ENCODE data around the gene ABLIM1. TPM values are rescaled to one million over a fixed set of nuclear protein-coding genes. Genes with fewer than 3 reads are reported as not detected.

ABLIM1 gene
- total RNA-seq, 4 donors from 2014 or later = 75.2 to 172 (median 110) TPM

DNA sequence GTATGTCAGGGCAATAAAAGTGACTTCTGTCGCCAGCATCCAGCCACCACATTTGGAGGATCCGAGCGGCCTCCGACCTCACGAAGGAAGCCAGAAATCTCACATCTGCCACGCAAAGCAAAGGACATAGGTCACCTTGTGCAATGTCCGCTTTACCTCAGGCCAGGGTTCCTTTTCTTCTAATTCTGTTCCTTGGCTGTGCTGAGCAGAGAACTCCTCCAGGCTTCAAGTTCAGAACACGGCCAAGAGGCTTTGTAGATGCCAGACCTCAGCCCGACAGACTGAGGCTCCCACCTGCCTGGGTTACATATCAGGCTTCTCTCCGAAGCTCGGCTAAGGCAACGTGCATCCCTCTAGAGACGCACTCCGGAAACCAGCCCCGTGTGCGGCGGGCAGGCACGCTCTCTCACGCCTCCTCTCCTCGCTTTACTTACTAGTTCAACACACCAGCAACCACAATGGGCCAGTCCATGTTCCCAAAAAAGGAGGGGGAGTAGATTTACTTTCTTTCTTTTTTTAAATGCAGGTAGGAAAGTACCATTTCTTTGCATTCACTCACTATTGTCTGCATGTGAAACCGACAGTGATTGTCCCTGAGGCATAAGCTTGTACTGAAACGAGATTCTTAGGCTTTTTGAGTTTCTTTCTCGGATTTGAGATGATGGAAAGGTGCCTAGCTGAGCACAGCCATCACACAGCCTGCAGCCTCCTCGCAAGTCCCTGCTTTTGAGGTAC, 131.4 kb downstream of the ABLIM1 start:
- H3K27me3 ChIP-seq = no peaks in the 10 kb centered on the region
- no peaks in the 10 kb centered on the region for H3K36me3 ChIP-seq
- no peaks in the 10 kb centered on the region for H3K9me3 ChIP-seq
- peak overlapping the region; percentile 75 to 84 (median 82) for H3K27ac ChIP-seq
- TF ChIP-seq POLR2AphosphoS5 (IDR thresholded peaks at IDR 0.05) (peak; percentile 66), POLR2A (IDR thresholded peaks at IDR 0.05) (peak; percentile 75 to 77), EP300 (IDR thresholded peaks at IDR 0.05) (no peak)
- peaks cover 0 to 57% (median 4%) of the 10 kb centered on the region in 3 donors for H3K4me1 ChIP-seq
- peak overlapping the region; percentile 52 for H3K4me3 ChIP-seq
- WGBS, 2 donors (ENCODE audit: low coverage in 1 of 2) = 4 to 6% methylated on average over 8 to 17 of the region's 24 CpGs
- peak; percentile 92 for ATAC-seq

DNA sequence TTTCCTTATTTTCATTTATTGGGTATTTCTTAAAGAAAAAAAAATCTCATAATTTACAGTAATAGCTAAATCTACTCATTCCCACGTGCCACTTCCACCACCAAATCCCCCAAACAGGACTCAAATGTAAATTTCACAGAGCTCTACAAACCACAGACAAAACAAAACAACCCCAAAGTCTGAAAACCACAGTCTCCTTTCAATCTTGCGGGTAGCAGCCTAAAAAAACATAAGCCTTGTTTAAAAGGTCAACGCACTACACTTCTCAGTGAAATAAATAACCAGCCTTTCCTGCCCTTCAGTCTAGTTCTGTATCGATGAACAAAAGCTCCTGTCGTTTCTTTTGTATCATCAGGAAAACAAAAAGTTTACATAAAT, 132.0 kb downstream of the ABLIM1 start:
- H3K9me3 ChIP-seq = no peaks in the 10 kb centered on the region
- TF ChIP-seq POLR2AphosphoS5 (IDR thresholded peaks at IDR 0.05) (no peak), EP300 (IDR thresholded peaks at IDR 0.05) (no peak), POLR2A (IDR thresholded peaks at IDR 0.05) (no peak)
- TF ChIP-seq, protein P1, sequence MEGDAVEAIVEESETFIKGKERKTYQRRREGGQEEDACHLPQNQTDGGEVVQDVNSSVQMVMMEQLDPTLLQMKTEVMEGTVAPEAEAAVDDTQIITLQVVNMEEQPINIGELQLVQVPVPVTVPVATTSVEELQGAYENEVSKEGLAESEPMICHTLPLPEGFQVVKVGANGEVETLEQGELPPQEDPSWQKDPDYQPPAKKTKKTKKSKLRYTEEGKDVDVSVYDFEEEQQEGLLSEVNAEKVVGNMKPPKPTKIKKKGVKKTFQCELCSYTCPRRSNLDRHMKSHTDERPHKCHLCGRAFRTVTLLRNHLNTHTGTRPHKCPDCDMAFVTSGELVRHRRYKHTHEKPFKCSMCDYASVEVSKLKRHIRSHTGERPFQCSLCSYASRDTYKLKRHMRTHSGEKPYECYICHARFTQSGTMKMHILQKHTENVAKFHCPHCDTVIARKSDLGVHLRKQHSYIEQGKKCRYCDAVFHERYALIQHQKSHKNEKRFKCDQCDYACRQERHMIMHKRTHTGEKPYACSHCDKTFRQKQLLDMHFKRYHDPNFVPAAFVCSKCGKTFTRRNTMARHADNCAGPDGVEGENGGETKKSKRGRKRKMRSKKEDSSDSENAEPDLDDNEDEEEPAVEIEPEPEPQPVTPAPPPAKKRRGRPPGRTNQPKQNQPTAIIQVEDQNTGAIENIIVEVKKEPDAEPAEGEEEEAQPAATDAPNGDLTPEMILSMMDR (IDR thresholded peaks at IDR 0.05) = no peak
- no peaks in the 10 kb centered on the region for H3K36me3 ChIP-seq
- H3K27me3 ChIP-seq = no peaks in the 10 kb centered on the region
- peaks cover 0 to 63% (median 4%) of the 10 kb centered on the region in 3 donors for H3K4me1 ChIP-seq
- H3K27ac ChIP-seq = peak overlapping the region; percentile 75 to 84 (median 82)
- WGBS, 2 donors (ENCODE audit: low coverage in 1 of 2) = 5 to 9% methylated on average over 5 of the region's 5 CpGs
- ATAC-seq = no peak
- peak overlapping the region; percentile 52 for H3K4me3 ChIP-seq

DNA sequence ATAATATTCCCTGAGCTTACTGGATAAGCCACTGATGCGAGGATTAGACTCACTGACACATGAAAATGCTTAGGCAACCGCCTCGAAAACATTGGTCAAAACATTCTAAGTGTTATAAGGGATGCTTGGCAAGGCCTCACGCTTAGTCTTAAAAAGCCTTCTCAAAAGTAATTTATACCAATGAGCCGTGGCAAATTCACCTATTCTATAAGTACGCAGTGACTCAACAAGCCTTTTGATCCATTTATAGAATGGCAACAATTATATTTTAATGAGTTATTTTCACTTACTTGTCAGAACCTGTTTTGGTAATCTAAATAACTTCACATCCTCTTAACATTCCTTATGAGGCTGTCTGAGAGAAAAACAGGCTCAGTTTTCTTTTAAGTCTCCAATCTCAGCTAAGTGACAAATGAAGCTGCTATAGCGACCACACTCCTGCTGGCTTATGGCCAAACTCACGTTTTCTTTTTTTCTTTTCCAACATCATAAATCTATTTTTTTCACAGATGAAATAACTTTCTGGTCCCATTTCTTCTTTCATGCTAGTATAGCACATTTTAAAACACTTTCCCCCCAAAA, 132.6 kb downstream of the ABLIM1 start:
- WGBS, 2 donors (ENCODE audit: low coverage in 1 of 2) = 9 to 16% methylated on average over 7 to 8 of the region's 8 CpGs
- ATAC-seq = peak; percentile 32
- peaks cover 0 to 70% (median 4%) of the 10 kb centered on the region in 3 donors for H3K4me1 ChIP-seq

DNA sequence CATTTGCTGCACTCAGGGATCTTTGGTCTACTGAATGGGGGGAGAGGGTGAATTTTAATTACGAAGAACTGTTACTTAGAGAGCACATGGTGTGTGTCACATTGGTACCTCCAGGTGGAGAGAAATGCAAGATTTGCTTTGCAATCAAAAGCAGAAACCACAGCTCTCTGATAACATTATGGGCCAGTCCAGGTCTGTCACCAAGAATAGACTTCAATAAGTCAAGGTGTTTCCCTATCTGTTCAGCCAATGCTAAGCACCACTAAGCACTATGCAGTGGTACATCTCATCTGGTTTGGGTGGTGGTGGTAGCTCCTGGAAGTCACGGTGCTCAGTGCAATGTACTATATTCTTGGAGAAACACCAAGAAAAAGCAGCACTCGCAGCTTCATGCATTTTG, 134.2 kb downstream of the ABLIM1 start:
- TF ChIP-seq, protein P1 (IDR thresholded peaks at IDR 0.05) = no peak
- TF ChIP-seq EP300 (IDR thresholded peaks at IDR 0.05) = no peak
- Histone ChIP-seq H3K27ac (peak overlapping the region in 2 of 4 donors; percentile 25 to 84), H3K27me3 (no peaks in the 10 kb centered on the region), H3K4me1 (peaks cover 0 to 84% (median 10%) of the 10 kb centered on the region in 3 donors), H3K4me3 (no peak overlapping the region), H3K36me3 (no peaks in the 10 kb centered on the region), H3K9me3 (no peaks in the 10 kb centered on the region)
- ATAC-seq = no peak
- WGBS, 2 donors (ENCODE audit: low coverage in 1 of 2) = 67 to 70% methylated on average over 3 of the region's 3 CpGs

More for the DNA sequence above, 132.6 kb downstream of the ABLIM1 start:
- Histone ChIP-seq H3K27ac (peak overlapping the region; percentile 75 to 84 (median 82)), H3K27me3 (no peaks in the 10 kb centered on the region), H3K9me3 (no peaks in the 10 kb centered on the region), H3K36me3 (no peaks in the 10 kb centered on the region), H3K4me3 (peak overlapping the region; percentile 52)
- TF ChIP-seq, protein P1 (IDR thresholded peaks at IDR 0.05) = no peak
- TF ChIP-seq POLR2AphosphoS5 (IDR thresholded peaks at IDR 0.05) = peak; percentile 51

DNA sequence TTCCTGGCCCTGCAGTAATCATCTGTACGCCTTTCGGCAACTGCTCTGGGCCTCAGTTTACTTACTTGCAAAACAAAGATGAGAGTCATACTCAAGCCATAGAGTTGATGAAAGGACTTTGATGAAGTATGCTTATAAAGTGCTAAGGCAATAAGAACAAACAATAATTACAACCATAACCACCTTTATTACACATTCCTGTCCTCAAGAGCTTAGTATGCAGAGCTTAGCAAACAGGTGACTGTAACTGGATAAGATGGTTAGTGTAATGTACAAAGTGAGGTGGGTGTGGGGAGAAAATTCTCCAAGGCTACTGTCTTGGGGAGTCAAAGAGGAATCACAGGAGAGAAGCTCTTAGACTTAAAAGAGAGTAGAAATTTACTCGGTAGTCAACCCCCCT, 136.8 kb downstream of the ABLIM1 start:
- H3K9me3 ChIP-seq = no peaks in the 10 kb centered on the region
- peak overlapping the region in 3 of 4 donors; percentile 47 to 84 (median 59) for H3K27ac ChIP-seq
- H3K4me1 ChIP-seq = peaks cover 0 to 95% (median 6%) of the 10 kb centered on the region in 3 donors
- H3K27me3 ChIP-seq = no peaks in the 10 kb centered on the region
- no peak for TF ChIP-seq POLR2AphosphoS5 (IDR thresholded peaks at IDR 0.05)
- no peak for TF ChIP-seq POLR2A (IDR thresholded peaks at IDR 0.05)
- TF ChIP-seq, protein P1 (IDR thresholded peaks at IDR 0.05) = no peak
- TF ChIP-seq EP300 (IDR thresholded peaks at IDR 0.05) = no peak
- no peak for ATAC-seq
- H3K36me3 ChIP-seq = no peaks in the 10 kb centered on the region
- WGBS, 2 donors (ENCODE audit: low coverage in 1 of 2) = 90 to 93% methylated on average over 3 of the region's 3 CpGs
- H3K4me3 ChIP-seq = no peak overlapping the region
